Measurements from ENCODE around the gene NELL1.

The NELL1 gene

GRCh38 chr11:21350613-21351012, 681.2 kb downstream of the NELL1 start:
- no peak for TF ChIP-seq CTCF (IDR thresholded peaks at IDR 0.05)

- no peak for TF ChIP-seq CTCF (IDR thresholded peaks at IDR 0.05)
Measured at GRCh38 chr11:21353425-21353824, 684.0 kb downstream of the NELL1 start.

- no peak for TF ChIP-seq CTCF (IDR thresholded peaks at IDR 0.05)
Measured at GRCh38 chr11:21364866-21365624, 695.7 kb downstream of the NELL1 start.

- no peak for TF ChIP-seq CTCF (IDR thresholded peaks at IDR 0.05)
Measured at GRCh38 chr11:21369947-21370346, 700.6 kb downstream of the NELL1 start.

- no peak for TF ChIP-seq CTCF (IDR thresholded peaks at IDR 0.05)
Measured at GRCh38 chr11:21371044-21371443, 701.7 kb downstream of the NELL1 start.

GRCh38 chr11:21372672-21373071, 703.3 kb downstream of the NELL1 start:
- no peak for TF ChIP-seq CTCF (IDR thresholded peaks at IDR 0.05)

GRCh38 chr11:21374376-21374775, 705.0 kb downstream of the NELL1 start:
- TF ChIP-seq CTCF (IDR thresholded peaks at IDR 0.05) = no peak

All from LNCAP (cell line).